HPDE6-E6E7 (cell line): ENCODE data around the gene TRIM10.
"Not testable (repeated sequence)": the region's sequence is repeated elsewhere in the genome, so short reads cannot be mapped to it uniquely, and the experiment has no call there.

ENCODE experiments used
- DNase-seq: peaks from one replicate; pipeline ENCODE4 v3.0.0; 2011; ENCODE audit warnings: missing footprints; ENCODE audit errors: extremely low spot score

TRIM10 gene

GRCh38 chr6:30172681-30173080 lies 11.7 kb upstream of the TRIM10 start:
- DNase-seq: no peak

GRCh38 chr6:30171677-30172471 lies 10.9 kb upstream of the TRIM10 start:
- no peak for DNase-seq

- peak; percentile 39 for DNase-seq
Observed at GRCh38 chr6:30169658-30170614, 8.9 kb upstream of the TRIM10 start.

GRCh38 chr6:30168741-30169140 lies 7.7 kb upstream of the TRIM10 start:
- DNase-seq: no peak

- no peak for DNase-seq
Observed at GRCh38 chr6:30167101-30167500, 6.1 kb upstream of the TRIM10 start.

GRCh38 chr6:30165238-30165637 lies 4.2 kb upstream of the TRIM10 start:
- DNase-seq: not testable (repeated sequence)

- DNase-seq: no peak
Observed at GRCh38 chr6:30164714-30165113, 3.7 kb upstream of the TRIM10 start.

GRCh38 chr6:30163918-30164654 lies 3.1 kb upstream of the TRIM10 start:
- DNase-seq: no peak

- peak; percentile 42 for DNase-seq
Observed at GRCh38 chr6:30163090-30163917, 2.3 kb upstream of the TRIM10 start, which contains the start of gene TRIM15. TRIM15 (plus strand) TSS chr6:30163546; CDS start chr6:30163685, 139 bp downstream.

GRCh38 chr6:30162265-30163089 lies 1.5 kb upstream of the TRIM10 start:
- DNase-seq: no peak

- no peak for DNase-seq
Observed at GRCh38 chr6:30160008-30160784, 815 bp downstream of the TRIM10 start.

- no peak for DNase-seq
Observed at GRCh38 chr6:30158475-30159040, 2.5 kb downstream of the TRIM10 start.

GRCh38 chr6:30157999-30158398 lies 3.0 kb downstream of the TRIM10 start:
- DNase-seq: no peak

GRCh38 chr6:30157581-30157980 lies 3.4 kb downstream of the TRIM10 start:
- no peak for DNase-seq

- no peak for DNase-seq
Observed at GRCh38 chr6:30156774-30157173, 4.2 kb downstream of the TRIM10 start.

- peak; percentile 20 for DNase-seq
Observed at GRCh38 chr6:30156262-30156599, 4.8 kb downstream of the TRIM10 start.

- no peak for DNase-seq
Observed at GRCh38 chr6:30155520-30156261, 5.3 kb downstream of the TRIM10 start.
